Mucosa of gallbladder (tissue), 1 donor: ENCODE measurements around the gene CST9. TPM values are rescaled to one million over a fixed set of nuclear protein-coding genes. Genes with fewer than 3 reads are reported as not detected.

Source experiments
- DNase-seq: peaks from one replicate; pipeline ENCODE4 v3.0.0-alpha.2; 2020; ENCODE audit warnings: low spot score
- total RNA-seq: library from RNA; stranded (reverse); gene quantifications from one replicate; pipeline ENCODE4 v1.2.1, GENCODE V29; 2021
- donor health status: DM: no; HTN: no; CAD: no.

Gene CST9, protein sequence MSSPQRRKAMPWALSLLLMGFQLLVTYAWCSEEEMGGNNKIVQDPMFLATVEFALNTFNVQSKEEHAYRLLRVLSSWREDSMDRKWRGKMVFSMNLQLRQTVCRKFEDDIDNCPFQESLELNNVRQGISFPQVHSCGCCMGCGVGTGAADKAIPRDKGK
- total RNA-seq = not detected

- DNase-seq = no peak
These were observed at the start of gene CST9 for GRCh38 chr20:23605867-23606651. CST9 (minus strand) TSS chr20:23605917; CDS start chr20:23605864, 53 bp downstream.

GRCh38 chr20:23654717-23655116 is 49.0 kb upstream of the CST9 start:
- DNase-seq = no peak

GRCh38 chr20:23654000-23654399 is 48.3 kb upstream of the CST9 start:
- DNase-seq = no peak

DNA sequence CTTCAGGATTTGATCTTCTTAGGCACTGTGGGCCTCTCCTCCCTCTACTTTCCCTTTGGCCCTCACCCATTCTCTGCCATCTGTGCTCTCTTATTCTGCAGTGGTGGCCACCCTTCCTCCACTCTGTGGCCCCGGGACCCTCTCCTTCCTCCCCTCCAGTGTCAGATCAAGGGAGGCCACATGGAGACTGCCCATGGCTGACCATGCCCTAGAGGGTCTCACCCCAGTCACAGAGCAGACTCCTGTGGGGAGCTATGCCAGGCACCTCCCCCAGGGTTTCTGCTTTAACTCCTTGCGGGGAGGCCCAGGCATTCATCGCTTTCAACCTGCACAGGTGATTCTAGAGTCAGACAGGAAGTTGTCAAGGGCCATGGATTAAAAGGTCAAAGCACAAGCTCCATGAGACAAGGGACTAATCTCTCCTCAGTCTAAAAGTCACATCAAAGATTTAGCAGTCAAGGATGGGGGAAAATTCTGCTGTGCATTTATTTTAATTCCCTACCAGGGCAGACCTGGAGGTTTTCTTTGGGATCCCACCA is 47.8 kb upstream of the CST9 start:
- DNase-seq = no peak

DNA sequence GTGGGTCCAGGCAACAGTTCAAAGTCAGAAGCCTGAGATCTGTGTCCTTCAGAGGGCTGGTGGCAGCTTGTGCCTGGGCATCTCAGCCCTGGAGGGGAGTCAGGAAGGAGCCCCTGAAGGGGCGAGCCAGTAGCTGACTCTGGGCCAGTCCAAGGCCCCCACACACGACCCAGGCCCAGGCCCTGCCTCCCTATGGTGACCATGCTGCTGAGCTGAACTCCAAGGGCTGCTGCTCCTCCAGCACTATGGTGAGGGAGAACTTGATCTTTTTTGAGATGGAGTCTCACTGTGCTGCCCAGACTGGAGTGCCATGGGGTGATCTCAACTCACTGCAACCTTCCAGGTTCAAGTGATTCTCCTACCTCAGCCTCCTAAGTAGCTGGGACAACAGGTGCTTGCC is 47.2 kb upstream of the CST9 start:
- DNase-seq = no peak

DNA sequence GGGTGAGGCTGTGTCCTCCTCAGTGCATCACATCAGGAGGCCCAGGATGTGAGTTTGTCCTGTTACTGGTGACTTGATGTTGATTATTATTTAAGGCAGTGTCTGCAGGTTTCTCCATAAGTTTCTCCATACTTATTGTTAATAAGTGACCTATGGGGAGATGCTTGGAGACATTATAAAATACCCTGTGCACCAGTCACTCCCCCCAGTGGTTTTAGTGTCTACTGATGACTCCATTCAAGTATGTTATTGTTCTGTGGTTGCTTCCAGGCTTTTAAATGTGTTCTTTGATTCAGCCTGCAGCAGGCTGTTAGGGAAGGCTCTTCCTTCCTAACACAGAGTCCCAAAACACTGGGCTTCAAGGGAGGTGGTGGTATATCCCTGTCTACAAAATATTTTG is 46.7 kb upstream of the CST9 start:
- DNase-seq = no peak

GRCh38 chr20:23651117-23651516 is 45.4 kb upstream of the CST9 start:
- no peak for DNase-seq

GRCh38 chr20:23649830-23650417 is 44.2 kb upstream of the CST9 start:
- DNase-seq = no peak

- DNase-seq = no peak
These were observed 43.5 kb upstream of the CST9 start for GRCh38 chr20:23649242-23649641.

DNA sequence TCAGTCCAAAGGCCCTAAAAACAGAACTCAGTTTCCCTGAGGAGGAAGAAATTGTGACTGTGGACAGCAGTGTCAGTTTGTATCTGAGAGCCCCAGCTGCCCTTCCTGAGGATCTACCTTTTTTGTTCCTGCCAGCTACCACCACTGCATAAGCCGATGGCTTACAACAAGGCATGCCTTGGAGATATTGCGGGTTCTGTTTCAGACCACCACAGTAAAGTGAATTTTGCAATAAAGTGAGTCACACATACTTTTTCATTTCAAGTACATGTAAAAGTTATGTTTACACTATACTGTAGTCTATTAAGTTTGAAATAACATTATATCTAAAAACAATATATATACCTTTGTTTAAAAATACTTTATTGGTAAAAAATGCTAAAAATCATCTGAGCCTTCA is 41.6 kb upstream of the CST9 start:
- DNase-seq = no peak

DNA sequence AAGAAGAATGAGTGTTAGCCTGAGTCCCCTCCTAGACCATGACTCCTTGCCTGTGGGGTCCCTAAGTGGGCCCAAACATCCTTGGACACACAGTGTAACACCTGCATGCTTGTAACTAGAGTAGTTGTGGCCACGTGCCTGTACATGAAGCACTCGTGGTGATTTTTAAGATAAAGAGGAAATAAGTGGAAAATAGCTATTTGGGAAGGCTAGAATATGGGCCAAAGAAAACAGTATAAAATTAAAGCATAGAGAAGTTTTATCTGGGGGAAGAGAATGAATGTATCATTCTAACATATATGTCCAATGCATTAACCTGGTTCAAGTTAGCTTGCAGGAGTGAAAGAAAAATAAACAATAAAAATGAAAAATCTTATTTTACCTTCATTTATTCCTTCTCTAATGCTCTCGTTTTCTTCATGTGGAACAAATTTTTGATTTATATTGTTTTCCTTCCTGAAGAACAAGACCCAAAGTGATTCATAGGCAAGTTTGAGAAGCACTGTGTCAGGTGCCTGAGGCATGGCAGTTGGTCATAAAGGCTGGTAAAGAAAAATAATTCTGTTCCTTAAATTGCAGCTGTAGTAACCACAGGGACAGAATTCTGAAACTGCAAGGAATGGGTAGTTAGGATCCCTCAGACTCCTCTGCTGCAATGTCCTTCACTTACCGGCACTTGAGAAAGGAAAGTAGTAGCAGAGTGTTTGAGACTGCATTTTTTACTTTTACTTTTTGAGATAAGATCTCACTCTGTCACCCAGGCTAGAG is 40.6 kb upstream of the CST9 start:
- no peak for DNase-seq

GRCh38 chr20:23645575-23645974 is 39.9 kb upstream of the CST9 start:
- no peak for DNase-seq

DNA sequence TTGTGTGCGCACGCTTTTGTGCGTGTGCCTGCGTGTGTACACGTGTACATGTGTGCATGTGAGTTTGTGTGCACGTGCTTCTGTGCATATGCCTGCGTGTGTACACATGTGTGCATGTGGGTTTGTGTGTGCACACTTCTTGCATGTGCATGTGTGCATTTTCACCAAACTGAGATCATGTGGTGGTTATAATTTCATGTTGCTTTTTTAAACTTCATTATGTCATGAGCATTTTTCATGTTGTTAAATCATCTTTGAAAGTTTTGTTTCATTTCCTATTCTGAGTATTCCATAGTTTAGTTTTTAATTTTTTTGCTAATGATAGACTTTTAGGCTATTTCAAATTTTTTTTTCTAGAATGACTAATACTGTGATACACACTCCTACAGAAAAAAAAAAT is 38.4 kb upstream of the CST9 start:
- no peak for DNase-seq

GRCh38 chr20:23643659-23644058 is 37.9 kb upstream of the CST9 start:
- no peak for DNase-seq

DNA sequence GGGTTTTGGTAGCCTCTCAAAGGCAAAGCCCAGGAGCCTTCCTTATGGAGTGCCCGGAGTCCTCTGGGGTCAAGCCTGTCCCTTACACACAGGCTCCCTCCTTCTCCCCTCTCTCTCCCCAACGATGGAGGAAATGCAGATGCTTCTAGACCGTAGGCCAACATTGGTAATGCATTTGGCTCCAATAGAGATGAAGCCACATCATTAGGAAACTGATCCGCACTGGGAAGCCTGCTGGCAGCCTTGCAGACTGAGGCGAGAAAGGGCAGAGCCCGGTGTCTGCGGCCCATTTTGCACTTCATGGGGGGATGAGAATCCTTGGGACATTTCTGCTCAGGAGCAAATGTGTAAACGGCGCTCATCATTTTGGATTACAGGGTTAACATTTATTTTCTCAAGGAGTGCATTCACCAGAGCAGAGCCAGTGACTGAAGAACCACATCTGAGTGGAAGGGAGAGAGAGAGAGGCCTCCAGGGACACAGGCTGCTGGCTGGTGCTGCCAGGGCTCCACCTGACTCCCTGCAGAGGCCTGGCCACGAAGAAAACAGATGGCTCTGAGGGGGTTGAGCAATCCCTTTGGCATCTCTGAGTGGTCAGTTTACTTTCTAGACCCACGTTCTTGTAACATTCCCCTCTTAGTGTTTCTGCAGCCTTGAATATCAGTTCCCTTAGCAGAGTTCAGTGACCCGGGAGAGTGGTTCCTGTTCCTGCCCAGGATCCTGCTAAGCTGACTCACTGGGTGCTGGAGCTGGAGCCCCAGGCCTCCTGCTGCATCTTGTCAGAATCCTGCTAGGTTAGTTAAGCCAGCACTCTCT is 36.4 kb upstream of the CST9 start:
- DNase-seq = peak; percentile 53

DNA sequence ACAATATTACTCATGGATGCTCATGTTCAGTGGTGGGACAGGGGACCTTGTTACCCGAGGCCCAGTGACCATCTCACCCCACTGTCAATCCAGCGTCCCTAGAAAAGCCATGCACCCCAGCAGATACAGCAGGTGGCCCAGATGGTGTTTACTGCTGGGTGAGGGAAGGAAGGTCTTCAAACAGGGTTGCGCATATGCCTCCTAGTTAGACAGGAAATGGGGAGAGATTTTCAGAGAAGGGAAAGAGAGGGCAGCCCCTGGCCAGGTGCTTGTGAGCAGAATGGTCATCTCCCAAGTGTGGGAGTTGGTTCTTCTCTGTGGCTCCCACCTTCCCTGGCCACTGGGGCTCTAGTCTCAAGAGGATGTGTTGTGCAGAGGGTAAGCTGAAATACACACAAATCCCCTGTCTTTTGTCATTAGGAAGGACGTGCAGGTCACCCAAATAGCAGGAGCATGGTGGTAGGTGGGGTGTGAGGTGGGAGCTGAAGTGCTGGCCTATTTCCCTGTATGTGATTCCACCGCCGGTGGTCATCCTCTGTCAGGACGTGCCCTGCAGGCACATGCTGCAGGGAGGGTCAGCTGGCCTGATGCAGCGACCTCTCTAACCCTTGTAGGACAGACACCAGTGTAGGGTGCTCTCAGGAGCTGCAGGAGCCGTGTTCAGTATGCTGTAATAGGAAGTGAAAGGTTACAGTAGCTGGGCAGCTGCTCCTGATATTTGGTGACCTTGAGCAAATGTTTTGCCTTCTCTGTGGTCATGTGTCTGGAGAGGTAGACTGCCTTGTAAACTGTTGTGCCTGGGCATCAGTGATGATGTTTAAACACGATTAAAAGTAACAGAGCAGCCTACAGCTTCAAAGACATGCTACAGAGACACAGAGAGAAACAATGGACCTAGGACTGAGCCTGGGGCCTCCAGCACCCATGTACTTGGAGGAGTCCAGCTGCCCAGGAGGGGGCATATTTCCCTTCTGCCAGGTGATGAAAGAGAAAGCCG is 35.3 kb upstream of the CST9 start:
- no peak for DNase-seq

DNA sequence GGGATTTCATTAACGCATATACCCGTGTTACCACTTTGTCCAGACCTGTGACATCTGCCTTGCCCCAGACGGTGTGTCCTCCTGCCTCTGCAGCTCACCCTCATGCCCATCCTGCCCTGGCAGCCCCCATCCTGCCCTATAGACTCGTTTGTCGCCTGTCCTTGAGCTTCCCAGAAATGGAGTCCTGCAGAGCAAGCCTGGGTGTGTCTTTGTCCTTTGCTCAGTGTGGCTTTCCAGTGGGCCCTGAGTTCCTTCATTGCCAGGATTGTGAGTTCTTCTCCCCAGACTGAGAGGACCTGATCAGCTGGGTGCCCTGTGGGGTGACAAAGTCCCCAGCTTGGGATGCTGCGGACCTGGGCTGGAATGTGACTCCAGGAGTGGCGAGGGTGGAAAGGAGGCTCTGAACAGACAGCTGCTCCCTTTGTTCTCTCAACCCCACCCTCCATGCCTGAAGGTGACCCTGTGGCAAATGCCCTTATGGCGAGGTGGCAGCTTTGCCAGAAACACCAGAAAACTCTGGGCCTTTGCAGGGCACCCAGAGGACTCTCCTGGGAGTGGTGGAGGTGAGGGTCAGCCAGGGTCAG is 34.4 kb upstream of the CST9 start:
- no peak for DNase-seq

DNA sequence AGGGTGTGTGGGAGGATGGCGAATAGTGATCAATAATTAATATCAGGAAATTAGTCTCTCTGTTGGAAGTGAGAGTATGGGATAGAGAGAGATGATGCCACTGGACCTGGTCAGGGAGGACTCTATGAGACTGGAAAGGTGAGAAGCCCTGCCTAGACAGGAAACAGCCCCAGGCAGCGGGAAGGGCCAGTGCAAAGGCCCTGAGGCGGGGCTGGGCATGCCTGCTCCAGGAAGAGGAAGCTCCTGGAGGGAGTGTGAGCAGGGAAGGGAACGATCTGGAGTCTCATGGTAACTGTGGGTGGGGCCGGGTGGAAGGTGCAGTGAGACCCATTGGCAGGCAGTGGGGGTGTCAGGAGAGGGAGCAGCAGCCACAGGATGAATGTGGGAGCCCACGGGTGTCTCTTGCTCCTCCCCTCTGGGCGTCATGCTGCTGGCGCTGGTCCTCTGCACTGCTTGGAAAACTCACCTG is 33.8 kb upstream of the CST9 start:
- DNase-seq = no peak

DNA sequence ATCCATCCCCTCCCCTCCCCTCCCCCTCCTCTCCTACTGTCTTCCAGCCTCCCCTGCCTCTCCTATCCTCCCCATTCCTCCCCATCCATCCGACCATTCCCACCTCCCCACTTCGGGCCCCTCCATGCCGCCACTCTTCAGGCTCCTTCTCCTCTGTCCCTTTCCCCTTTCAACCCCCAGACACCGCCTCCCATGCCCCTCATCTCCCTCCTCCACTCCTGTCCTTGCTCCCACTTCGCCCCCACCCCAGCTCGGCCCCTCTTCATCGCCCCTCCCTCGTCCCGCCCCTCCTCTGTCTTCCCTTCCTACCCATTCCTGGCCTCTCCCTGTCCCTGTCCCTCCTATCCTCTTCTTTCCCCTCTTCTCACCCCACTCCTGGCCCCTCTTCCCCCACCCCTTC is 32.6 kb upstream of the CST9 start:
- no peak for DNase-seq
